CD14-positive monocyte (primary cell): ENCODE results near the gene CLUH. TPM values are rescaled to one million over a fixed set of nuclear protein-coding genes. Genes with fewer than 3 reads are reported as not detected.

Experiments used
- DNase-seq, 3 donors: peaks; one replicate each; pipeline ENCODE4 v3.0.0-alpha.2; 2011 to 2022
- H2AFZ ChIP-seq: 2 replicates; pipeline ENCODE4 v1.6.0; 2012; ENCODE audit warnings: mild to moderate bottlenecking, low read depth, low read length, inconsistent platforms; ENCODE audit not compliant: insufficient read depth, poor library complexity, severe bottlenecking
- H3K27ac ChIP-seq, 2 donors: 1 replicate in 1 of 2; 2 replicates in 1 of 2; pipeline ENCODE4 v1.5.1; 2012 to 2013; ENCODE audit warnings: low read length in 2 of 2, control low read depth in 1 of 2, inconsistent platforms in 1 of 2, low read depth in 1 of 2, mild to moderate bottlenecking in 1 of 2
- H3K27me3 ChIP-seq, 2 donors: one replicate each; pipeline versions ENCODE4 v1.6.0 to v1.6.1; 2011 to 2013; ENCODE audit warnings: low read length in 2 of 2; ENCODE audit not compliant: control insufficient read depth in 2 of 2, insufficient read depth in 2 of 2
- H3K36me3 ChIP-seq, 2 donors: replicated peaks in 1 of 2; 1 replicate in 1 of 2; 2 replicates in 1 of 2; pipeline versions ENCODE4 v1.5.1 to v1.6.1; 2012 to 2013; ENCODE audit warnings: low read length in 2 of 2, control low read depth in 1 of 2, inconsistent platforms in 1 of 2, mild to moderate bottlenecking in 1 of 2; ENCODE audit not compliant: insufficient read depth in 2 of 2, control insufficient read depth in 1 of 2
- H3K4me1 ChIP-seq, 2 donors: 1 replicate in 1 of 2; 2 replicates in 1 of 2; pipeline versions ENCODE4 v1.5.1 to v1.6.1; 2012 to 2013; ENCODE audit warnings: low read length in 2 of 2, control low read depth in 1 of 2, inconsistent platforms in 1 of 2, mild to moderate bottlenecking in 1 of 2, moderate library complexity in 1 of 2; ENCODE audit not compliant: insufficient read depth in 2 of 2, control insufficient read depth in 1 of 2
- H3K4me2 ChIP-seq: replicated peaks from 2 replicates; pipeline ENCODE3; 2012; ENCODE audit warnings: low read length, moderate library complexity, mild to moderate bottlenecking; ENCODE audit not compliant: poor library complexity, severe bottlenecking; ENCODE audit errors: extremely low read depth
- H3K4me3 ChIP-seq, 3 experiments: fragments of 200-600 bp in 1 of 3; sonication (generic) in 1 of 3; replicated peaks in 1 of 3; 1 replicate in 2 of 3; 2 replicates in 1 of 3; pipeline ENCODE4 v1.5.1; 2011 to 2013; ENCODE audit warnings: low read length in 3 of 3, mild to moderate bottlenecking in 3 of 3, control low read depth in 2 of 3, low read depth in 2 of 3, inconsistent platforms in 1 of 3, moderate library complexity in 1 of 3
- H3K79me2 ChIP-seq: 2 replicates; pipeline ENCODE4 v1.6.0; 2012; ENCODE audit warnings: mild to moderate bottlenecking, control low read depth, inconsistent platforms, low read length, moderate library complexity; ENCODE audit not compliant: insufficient read depth
- H3K9ac ChIP-seq: 2 replicates; pipeline ENCODE4 v1.6.0; 2017; ENCODE audit warnings: low read length, mild to moderate bottlenecking; ENCODE audit not compliant: insufficient read depth, poor library complexity, severe bottlenecking
- H3K9me3 ChIP-seq, 2 donors: replicated peaks in 1 of 2; 1 replicate in 1 of 2; 2 replicates in 1 of 2; pipeline versions ENCODE4 v1.5.1 to v1.6.1; 2012 to 2013; ENCODE audit warnings: low read length in 2 of 2, control low read depth in 1 of 2; ENCODE audit not compliant: control insufficient read depth in 1 of 2, insufficient read depth in 1 of 2
- H4K20me1 ChIP-seq: 2 replicates; pipeline ENCODE4 v1.6.0; 2012; ENCODE audit warnings: mild to moderate bottlenecking, low read length, control low read depth, moderate library complexity; ENCODE audit not compliant: insufficient read depth
- H3K27ac Mint-ChIP-seq, 7 donors: one replicate each; pipeline ENCODE4 v1.8.0; 2020; ENCODE audit warnings: mild to moderate bottlenecking in 7 of 7, mixed read lengths in 7 of 7, moderate library complexity in 6 of 7, inconsistent platforms in 2 of 7
- H3K27me3 Mint-ChIP-seq, 3 donors: one replicate each; pipeline ENCODE4 v1.8.0; 2021 to 2022; ENCODE audit warnings: low read depth in 3 of 3, mild to moderate bottlenecking in 3 of 3, mixed read lengths in 3 of 3, moderate library complexity in 3 of 3, inconsistent platforms in 1 of 3
- H3K36me3 Mint-ChIP-seq, 2 donors: one replicate each; pipeline ENCODE4 v1.8.0; 2020; ENCODE audit warnings: mixed read lengths in 2 of 2, inconsistent platforms in 1 of 2, mild to moderate bottlenecking in 1 of 2
- H3K4me1 Mint-ChIP-seq: one replicate; pipeline ENCODE4 v1.8.0; 2020; ENCODE audit warnings: mild to moderate bottlenecking, mixed read lengths
- H3K4me3 Mint-ChIP-seq, 2 donors: one replicate each; pipeline ENCODE4 v1.8.0; 2020; ENCODE audit warnings: mild to moderate bottlenecking in 2 of 2, mixed read lengths in 2 of 2, moderate library complexity in 1 of 2
- H3K9me3 Mint-ChIP-seq, 7 donors: one replicate each; pipeline ENCODE4 v1.8.0; 2020 to 2022; ENCODE audit warnings: mixed read lengths in 7 of 7, mild to moderate bottlenecking in 6 of 7, moderate library complexity in 6 of 7, inconsistent platforms in 2 of 7
- CTCF ChIP-seq: fragments of 200-600 bp; IDR thresholded peaks from one replicate; pipeline ENCODE4 v1.8.0; 2022; ENCODE audit warnings: antibody characterized with exemption, mild to moderate bottlenecking
- WGBS: methylation state at CpG from one replicate; pipeline ENCODE4 v1.1.5; 2013; ENCODE audit warnings: missing lambda C conversion rate; ENCODE audit not compliant: insufficient coverage; 5-methylcytosine and 5-hydroxymethylcytosine counted together
- intact Hi-C, 2 donors: fragments of 100-400 bp; cut with micrococcal nuclease; formaldehyde crosslinking; loops; one replicate each; pipeline versions ENCODE4 v1.15.0 to v1.15.1; 2023
- polyA plus RNA-seq, 3 donors: library from polyadenylated mRNA; depleted of rRNA in 1 of 3; unstranded in 2 of 3; stranded (reverse) in 1 of 3; fragments of 300-500 nt in 2 of 3; fragments of >200 nt in 1 of 3; fragmentation: Illumina TruSeq in 2 of 3; gene quantifications; 1 replicate in 2 of 3; 2 replicates in 1 of 3; pipeline ENCODE4 v1.2.3, GENCODE V29; 2012 to 2021

CLUH gene
- polyA plus RNA-seq, 3 donors = 1.6 to 26.2 (median 4.2) TPM

DNA sequence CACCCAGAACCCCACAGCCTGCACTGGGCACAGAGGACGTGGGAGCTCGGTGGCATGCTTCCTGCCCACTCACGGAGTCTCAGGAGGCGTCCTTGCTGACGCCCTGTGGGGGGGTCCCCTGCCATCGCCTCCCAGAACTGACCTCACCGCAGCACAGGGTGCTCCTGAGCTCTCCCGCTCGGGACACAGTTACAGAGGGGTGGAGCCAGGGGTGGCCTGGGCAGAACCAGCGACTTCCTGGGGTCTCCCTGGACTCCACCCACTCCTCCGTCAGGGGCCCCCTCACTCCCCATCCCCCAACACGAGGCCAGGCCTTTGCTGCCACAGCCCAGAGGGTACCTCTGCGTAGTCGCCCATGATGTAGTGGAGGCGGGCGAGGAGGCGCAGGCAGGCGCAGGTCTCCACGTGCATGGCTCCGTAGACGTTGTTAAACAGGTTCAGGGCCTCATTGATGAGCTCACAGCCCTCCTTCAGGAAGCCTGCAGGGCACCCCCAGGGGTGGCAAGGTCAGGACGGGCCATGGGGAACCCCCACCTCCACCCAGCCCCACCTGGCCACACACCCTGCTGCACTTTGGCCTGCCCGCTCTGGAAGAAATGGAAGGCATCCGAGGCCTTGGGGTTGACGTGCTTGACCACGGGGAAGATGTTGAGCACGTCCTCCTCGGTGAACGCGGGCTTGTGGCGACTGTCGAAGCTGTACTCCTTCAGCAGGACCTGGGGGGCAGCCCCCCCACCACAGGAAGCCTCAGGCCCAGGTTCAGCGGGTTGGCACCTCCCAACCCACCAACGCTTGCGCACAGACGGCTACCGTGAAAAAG lies 17.8 kb downstream of the CLUH start:
- no peaks in the 10 kb centered on the region for H3K9me3 ChIP-seq
- intact Hi-C loops = no loop called here
- no peaks in the 10 kb centered on the region for H3K79me2 ChIP-seq
- H3K27ac ChIP-seq = no peak overlapping the region
- 83% methylated on average over 31 of the region's 37 CpGs for WGBS
- H3K4me3 Mint-ChIP-seq = no peak overlapping the region
- no peak for TF ChIP-seq CTCF
- H3K27me3 ChIP-seq = no peaks in the 10 kb centered on the region
- peaks cover 31 to 69% of the 10 kb centered on the region in 2 donors for H3K36me3 Mint-ChIP-seq
- H3K9me3 Mint-ChIP-seq = no peaks in the 10 kb centered on the region
- H3K4me3 ChIP-seq = no peak overlapping the region
- H3K4me1 Mint-ChIP-seq = no peaks in the 10 kb centered on the region
- DNase-seq = no peak
- H3K27me3 Mint-ChIP-seq = no peaks in the 10 kb centered on the region
- no peaks in the 10 kb centered on the region for H3K4me1 ChIP-seq
- peak overlapping the region in 1 of 7 donors; percentile 6 for H3K27ac Mint-ChIP-seq
- H2AFZ ChIP-seq = no peak overlapping the region
- H3K9ac ChIP-seq = no peak overlapping the region
- no peak overlapping the region for H3K4me2 ChIP-seq
- peaks cover 54 to 77% of the 10 kb centered on the region in 2 donors for H3K36me3 ChIP-seq
- H4K20me1 ChIP-seq = peaks cover 2% of the 10 kb centered on the region

GRCh38 chr17:2692781-2693135 lies 18.8 kb downstream of the CLUH start:
- H3K4me1 ChIP-seq = no peaks in the 10 kb centered on the region
- H3K79me2 ChIP-seq = no peaks in the 10 kb centered on the region
- no peak for TF ChIP-seq CTCF
- no peaks in the 10 kb centered on the region for H3K9me3 Mint-ChIP-seq
- H3K36me3 Mint-ChIP-seq = peaks cover 23 to 59% of the 10 kb centered on the region in 2 donors
- no peak overlapping the region for H3K9ac ChIP-seq
- H3K4me1 Mint-ChIP-seq = no peaks in the 10 kb centered on the region
- H3K27ac Mint-ChIP-seq = no peak overlapping the region
- peaks cover 45 to 66% of the 10 kb centered on the region in 2 donors for H3K36me3 ChIP-seq
- no peaks in the 10 kb centered on the region for H3K27me3 Mint-ChIP-seq
- 100% methylated on average over 4 of the region's 14 CpGs for WGBS
- H2AFZ ChIP-seq = no peak overlapping the region
- H3K4me3 Mint-ChIP-seq = no peak overlapping the region
- no peak overlapping the region for H3K4me3 ChIP-seq
- H3K27me3 ChIP-seq = no peaks in the 10 kb centered on the region
- no peaks in the 10 kb centered on the region for H3K9me3 ChIP-seq
- H3K27ac ChIP-seq = no peak overlapping the region
- H4K20me1 ChIP-seq = peaks cover 7% of the 10 kb centered on the region
- H3K4me2 ChIP-seq = no peak overlapping the region
- intact Hi-C loops = no loop called here
- no peak for DNase-seq
